HL-60 (cell line): ENCODE measurements around the gene AKT1S1.

Source experiments
- GABPA ChIP-seq: IDR thresholded peaks from 2 replicates; pipeline ENCODE4 v1.6.1; 2012; ENCODE audit warnings: low read depth
- POLR2AphosphoS5 ChIP-seq: IDR thresholded peaks from 2 replicates; pipeline ENCODE4 v1.6.1; 2012; ENCODE audit warnings: low read depth
- SPI1 ChIP-seq: IDR thresholded peaks from 2 replicates; pipeline ENCODE4 v1.6.1; 2012; ENCODE audit warnings: low read depth, mild to moderate bottlenecking, borderline replicate concordance
- TF ChIP-seq, protein P1 (sequence below): IDR thresholded peaks from one replicate; pipeline ENCODE4 v1.5.1; 2011; ENCODE audit warnings: low read length, control low read depth, inconsistent platforms; ENCODE audit not compliant: insufficient read depth
- TF ChIP-seq, protein P2 (sequence below): IDR thresholded peaks from 2 replicates; pipeline ENCODE4 v1.6.1; 2012; ENCODE audit warnings: low read depth; ENCODE audit not compliant: insufficient replicate concordance

DNA sequence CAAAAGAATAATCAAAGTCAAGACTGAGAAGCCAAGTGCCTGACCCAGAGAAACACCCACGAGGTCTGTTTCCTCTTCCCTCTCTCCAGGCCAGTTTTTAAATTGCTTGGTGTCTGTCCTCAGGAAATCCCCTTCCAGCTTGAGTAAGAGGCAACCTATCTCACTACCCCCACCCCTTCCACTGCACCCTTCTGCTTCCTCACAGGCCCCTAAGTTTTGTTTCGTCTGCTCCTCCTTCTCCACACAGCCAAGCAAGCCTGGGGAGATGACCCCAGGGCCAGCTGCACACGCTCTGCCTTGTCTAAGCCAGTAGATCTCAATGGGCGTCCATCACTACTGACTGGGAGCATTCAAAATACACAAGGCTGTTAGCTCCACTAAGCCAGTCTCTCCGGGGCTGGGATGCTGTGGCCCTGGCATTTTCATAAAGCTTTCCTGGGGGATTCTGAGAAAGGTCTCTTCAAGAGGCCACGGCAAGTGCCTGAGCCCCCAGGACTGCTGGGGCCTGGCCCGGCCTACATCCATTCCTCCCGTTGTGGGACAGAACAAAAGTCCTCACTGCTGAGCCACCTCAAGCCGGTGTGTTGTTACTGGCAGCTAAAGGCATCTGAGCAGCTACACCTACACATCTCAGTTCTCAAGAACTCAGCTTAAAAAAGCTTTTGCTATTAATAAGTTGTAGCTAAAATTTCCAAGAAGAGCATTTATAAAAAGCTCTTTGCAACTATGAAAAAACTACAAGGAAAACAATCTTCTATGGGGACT lies 34.4 kb upstream of the AKT1S1 start:
- TF ChIP-seq, protein P1, sequence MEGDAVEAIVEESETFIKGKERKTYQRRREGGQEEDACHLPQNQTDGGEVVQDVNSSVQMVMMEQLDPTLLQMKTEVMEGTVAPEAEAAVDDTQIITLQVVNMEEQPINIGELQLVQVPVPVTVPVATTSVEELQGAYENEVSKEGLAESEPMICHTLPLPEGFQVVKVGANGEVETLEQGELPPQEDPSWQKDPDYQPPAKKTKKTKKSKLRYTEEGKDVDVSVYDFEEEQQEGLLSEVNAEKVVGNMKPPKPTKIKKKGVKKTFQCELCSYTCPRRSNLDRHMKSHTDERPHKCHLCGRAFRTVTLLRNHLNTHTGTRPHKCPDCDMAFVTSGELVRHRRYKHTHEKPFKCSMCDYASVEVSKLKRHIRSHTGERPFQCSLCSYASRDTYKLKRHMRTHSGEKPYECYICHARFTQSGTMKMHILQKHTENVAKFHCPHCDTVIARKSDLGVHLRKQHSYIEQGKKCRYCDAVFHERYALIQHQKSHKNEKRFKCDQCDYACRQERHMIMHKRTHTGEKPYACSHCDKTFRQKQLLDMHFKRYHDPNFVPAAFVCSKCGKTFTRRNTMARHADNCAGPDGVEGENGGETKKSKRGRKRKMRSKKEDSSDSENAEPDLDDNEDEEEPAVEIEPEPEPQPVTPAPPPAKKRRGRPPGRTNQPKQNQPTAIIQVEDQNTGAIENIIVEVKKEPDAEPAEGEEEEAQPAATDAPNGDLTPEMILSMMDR = no peak
- TF ChIP-seq POLR2AphosphoS5 (no peak; the same call in 1 of the 2 replicates), GABPA (no peak), SPI1 (no peak)
- TF ChIP-seq, protein P2, sequence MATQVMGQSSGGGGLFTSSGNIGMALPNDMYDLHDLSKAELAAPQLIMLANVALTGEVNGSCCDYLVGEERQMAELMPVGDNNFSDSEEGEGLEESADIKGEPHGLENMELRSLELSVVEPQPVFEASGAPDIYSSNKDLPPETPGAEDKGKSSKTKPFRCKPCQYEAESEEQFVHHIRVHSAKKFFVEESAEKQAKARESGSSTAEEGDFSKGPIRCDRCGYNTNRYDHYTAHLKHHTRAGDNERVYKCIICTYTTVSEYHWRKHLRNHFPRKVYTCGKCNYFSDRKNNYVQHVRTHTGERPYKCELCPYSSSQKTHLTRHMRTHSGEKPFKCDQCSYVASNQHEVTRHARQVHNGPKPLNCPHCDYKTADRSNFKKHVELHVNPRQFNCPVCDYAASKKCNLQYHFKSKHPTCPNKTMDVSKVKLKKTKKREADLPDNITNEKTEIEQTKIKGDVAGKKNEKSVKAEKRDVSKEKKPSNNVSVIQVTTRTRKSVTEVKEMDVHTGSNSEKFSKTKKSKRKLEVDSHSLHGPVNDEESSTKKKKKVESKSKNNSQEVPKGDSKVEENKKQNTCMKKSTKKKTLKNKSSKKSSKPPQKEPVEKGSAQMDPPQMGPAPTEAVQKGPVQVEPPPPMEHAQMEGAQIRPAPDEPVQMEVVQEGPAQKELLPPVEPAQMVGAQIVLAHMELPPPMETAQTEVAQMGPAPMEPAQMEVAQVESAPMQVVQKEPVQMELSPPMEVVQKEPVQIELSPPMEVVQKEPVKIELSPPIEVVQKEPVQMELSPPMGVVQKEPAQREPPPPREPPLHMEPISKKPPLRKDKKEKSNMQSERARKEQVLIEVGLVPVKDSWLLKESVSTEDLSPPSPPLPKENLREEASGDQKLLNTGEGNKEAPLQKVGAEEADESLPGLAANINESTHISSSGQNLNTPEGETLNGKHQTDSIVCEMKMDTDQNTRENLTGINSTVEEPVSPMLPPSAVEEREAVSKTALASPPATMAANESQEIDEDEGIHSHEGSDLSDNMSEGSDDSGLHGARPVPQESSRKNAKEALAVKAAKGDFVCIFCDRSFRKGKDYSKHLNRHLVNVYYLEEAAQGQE = no peak
